KBM-7 (cell line): ENCODE results near the gene GCNT2.
"Not testable (repeated sequence)": the region's sequence is repeated elsewhere in the genome, so short reads cannot be mapped to it uniquely, and the experiment has no call there.

Experiments
- DNase-seq: peaks from one replicate; pipeline ENCODE4 v3.0.0-alpha.2; 2015
- in situ Hi-C: fragments of 300-500 bp; cut with MboI; formaldehyde crosslinking; loops from 2 replicates; pipeline ENCODE4 v1.14.3; 2020; ENCODE audit warnings: low sequenced_read_pairs, low pct_unique_long_range_greater_than_20kb, mixed read lengths

The GCNT2 gene

GRCh38 chr6:10521104-10521808 lies at the start of gene GCNT2:
GCNT2 (plus strand) TSS chr6:10521351; CDS start chr6:10528912, 7,561 bp downstream.
- in situ Hi-C loops, result no loop called here
- peak; percentile 56 for DNase-seq

DNA sequence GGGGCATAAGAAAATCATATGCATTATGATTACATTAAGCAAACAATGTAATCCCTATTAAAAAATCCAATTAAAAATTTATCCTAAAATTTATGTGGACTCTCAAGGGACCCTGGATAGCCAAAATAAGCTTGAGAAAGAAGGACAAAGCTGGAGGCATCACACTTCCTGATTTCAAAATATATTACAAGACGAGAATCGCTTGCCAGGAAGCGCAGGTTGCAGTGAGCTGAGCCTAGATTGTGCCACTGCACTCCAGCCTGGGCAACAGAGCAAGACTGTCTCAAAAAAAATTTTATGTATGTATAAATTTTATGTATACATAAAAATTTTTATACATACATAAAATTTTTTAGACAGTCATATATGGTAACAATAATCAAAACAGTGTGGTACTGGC lies 48.5 kb upstream of the GCNT2 start:
- DNase-seq, result no peak
- in situ Hi-C loops, result no loop called here

GRCh38 chr6:10478187-10479040 lies 42.7 kb upstream of the GCNT2 start:
- DNase-seq, result peak; percentile 82
- in situ Hi-C loops, result loop anchor here (25.0 kb wide), 1 partner anchor 584 kb away; no protein-coding TSS in a partner anchor

DNA sequence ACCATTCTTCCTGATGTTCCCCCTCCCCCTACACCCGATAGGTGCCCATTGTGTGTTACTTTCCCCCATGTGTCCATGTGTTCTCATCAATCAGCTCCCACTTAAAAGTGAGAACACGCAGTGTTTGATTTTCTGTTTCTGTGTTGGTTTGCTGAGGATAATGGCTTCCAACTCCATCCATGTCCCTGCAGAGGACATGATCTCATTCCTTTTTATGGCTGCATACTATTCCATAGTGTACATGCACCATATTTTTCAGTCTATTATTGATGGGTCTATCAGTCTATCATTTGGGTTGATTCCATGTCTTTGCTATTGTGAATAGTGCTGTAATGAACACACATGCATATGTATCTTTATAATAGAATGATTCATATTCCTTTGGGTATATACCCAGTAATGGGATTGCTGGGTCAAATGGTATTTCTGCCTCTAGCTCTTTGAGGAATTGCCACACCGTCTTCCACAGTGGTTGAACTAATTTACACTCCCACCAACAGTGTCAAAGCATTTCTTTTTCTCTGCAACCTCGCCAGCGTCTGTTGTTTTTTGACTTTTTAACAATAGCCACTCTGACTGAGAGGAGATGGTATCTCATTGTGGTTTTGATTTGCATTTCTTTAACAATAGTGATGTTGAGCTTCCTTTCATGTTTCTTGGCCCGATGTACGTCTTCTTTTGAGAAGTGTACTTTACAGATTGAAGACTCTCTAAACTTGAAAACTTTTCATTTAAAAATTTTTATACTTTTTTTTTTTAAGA lies 41.0 kb upstream of the GCNT2 start:
- peak; percentile 22 for DNase-seq
- in situ Hi-C loops, result loop anchor here (25.0 kb wide), 1 partner anchor 582 kb away; no protein-coding TSS in a partner anchor

DNA sequence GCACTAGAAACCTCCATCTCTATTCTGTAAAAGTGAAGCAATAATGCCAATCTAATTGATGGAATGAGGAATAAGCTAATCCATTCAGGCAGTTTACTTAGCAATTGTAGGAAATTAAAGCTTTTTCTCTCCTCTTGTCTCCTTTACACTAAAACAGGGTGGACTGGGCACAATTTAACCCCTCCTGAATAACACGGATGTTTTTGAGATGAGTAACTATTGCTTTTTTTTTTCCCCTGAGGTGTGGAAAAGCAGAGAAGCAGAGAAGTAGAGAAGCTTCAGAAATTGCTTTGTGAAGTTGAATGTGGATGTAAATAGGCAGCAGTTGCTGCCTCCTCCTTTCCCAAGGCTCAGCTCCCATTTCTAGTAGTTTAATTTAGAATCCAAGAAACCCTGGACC lies 40.0 kb upstream of the GCNT2 start:
- in situ Hi-C loops, result loop anchor here (25.0 kb wide), 1 partner anchor 581 kb away; no protein-coding TSS in a partner anchor
- DNase-seq, result no peak

GRCh38 chr6:10482636-10483257 lies 38.4 kb upstream of the GCNT2 start:
- no peak for DNase-seq
- in situ Hi-C loops, result loop anchor here (25.0 kb wide), 1 partner anchor 580 kb away; no protein-coding TSS in a partner anchor

DNA sequence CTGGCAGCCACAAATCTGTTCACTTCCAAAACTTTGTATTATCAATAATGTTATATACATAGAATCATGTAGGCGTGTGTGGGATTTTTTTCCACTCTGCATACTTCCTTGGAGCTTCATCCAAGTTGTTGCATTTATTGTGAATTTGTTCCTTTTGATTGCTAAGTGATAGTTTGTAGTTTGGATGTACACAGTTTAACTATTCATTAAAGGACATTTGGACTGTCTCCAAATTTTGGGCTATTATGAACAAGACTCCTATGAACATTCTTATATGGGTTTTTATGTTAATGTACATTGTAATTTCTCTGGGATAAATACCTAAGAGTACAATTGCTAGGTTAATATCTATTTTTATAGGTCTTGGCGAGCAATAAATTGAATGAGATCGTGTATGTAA lies 36.2 kb upstream of the GCNT2 start:
- in situ Hi-C loops, result loop anchor here (25.0 kb wide), 1 partner anchor 577 kb away; no protein-coding TSS in a partner anchor
- no peak for DNase-seq

DNA sequence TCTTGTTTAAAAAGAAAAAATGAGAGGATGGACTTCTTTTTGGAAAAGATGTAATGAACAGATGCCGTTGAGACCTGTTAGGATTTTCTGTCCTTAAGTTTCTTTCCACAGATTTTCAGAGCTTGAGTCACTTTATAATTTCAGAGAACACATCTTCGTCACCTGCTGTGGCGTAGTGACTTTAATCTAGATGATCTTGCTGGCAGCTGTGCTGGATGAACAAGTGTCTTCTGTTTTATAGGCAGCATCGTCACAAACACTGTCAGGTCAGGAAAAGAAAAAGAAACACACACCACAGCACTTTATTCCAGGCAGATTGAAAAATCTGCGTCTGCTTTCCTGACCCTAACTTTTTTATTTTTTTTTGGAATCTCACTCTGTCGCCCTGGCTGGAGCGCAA lies 35.7 kb upstream of the GCNT2 start:
- DNase-seq, result no peak
- in situ Hi-C loops, result loop anchor here (25.0 kb wide), 1 partner anchor 577 kb away; no protein-coding TSS in a partner anchor

- in situ Hi-C loops, result loop anchor here (25.0 kb wide), 1 partner anchor 576 kb away; no protein-coding TSS in a partner anchor
- DNase-seq, result no peak
These were observed 34.9 kb upstream of the GCNT2 start for GRCh38 chr6:10486215-10486614.

DNA sequence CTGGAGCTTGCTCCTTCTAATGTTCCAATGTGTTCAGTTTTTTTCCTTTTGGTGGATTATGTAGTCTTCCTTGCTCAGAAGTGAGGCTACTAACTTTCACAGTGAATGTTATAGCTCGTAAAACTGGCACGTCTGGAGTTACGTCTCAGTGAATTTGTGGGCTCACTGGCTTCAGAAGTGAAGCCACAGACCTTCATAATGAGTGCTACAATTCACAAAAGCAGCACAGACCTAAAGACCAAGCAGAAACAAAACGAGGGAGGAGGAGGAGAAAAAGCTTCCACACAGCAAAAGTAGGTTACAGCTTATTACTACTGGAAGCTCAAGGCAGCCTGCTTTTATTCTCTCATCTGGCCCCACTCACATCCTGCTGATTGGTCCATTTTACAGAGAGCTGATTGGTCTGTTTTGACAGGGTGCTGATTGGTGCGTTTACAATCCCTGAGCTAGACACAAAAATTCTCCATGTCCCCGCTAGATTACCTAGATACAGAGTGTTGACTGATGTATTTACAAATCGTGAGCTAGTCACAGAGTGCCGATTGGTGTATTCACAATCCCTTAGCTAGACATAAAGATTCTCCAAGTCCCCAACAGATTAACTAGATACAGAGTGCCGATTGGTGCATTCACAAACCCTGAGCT lies 34.1 kb upstream of the GCNT2 start:
- in situ Hi-C loops, result loop anchor here (25.0 kb wide), 1 partner anchor 575 kb away; no protein-coding TSS in a partner anchor

GRCh38 chr6:10487668-10488327 lies 33.4 kb upstream of the GCNT2 start:
- in situ Hi-C loops, result loop anchor here (25.0 kb wide), 1 partner anchor 575 kb away; no protein-coding TSS in a partner anchor
- no peak for DNase-seq

More for the DNA sequence above, 34.1 kb upstream of the GCNT2 start:
- DNase-seq, result not testable (repeated sequence)

DNA sequence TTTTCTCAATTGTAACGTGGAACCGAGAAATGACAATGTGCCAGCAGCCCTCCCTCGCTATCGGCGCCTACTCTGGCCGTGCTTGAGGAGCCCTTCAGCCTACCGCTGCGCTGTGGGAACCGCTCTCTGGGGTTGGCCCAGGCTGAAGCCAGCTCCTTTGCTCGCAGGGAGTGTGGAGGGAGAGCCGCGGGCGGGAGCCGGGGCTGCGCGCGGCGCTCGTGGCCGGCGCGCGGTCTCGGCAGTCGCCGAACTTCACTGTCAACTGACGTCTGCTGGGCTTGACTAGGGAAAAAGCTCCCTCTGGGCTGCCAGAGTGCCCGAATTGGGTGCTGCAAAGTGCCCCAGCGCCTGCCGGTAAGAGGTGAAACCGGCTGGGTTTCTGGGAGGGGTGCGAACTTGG lies 29.7 kb upstream of the GCNT2 start:
- no peak for DNase-seq
- in situ Hi-C loops, result loop anchor here (25.0 kb wide), 1 partner anchor 571 kb away; no protein-coding TSS in a partner anchor

DNA sequence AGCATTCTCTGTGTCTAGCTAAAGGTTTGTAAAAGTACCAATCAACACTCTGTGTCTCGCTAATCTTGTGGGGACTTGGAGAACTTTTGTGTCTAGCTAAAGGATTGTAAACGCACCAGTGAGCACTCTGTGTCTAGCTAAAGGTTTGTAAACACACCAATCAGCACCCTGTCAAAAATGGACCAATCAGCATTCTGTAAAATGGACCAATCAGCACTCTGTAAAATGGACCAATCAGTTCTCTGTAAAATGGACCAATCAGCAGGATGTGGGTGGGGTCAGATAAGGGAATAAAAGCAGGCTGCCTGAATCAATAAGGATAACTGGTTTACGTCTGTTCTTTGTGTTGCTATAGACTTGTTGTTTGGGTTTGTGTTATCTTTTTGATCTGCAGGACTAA lies 29.2 kb upstream of the GCNT2 start:
- in situ Hi-C loops, result loop anchor here (25.0 kb wide), 1 partner anchor 570 kb away; no protein-coding TSS in a partner anchor
- DNase-seq, result not testable (repeated sequence)

DNA sequence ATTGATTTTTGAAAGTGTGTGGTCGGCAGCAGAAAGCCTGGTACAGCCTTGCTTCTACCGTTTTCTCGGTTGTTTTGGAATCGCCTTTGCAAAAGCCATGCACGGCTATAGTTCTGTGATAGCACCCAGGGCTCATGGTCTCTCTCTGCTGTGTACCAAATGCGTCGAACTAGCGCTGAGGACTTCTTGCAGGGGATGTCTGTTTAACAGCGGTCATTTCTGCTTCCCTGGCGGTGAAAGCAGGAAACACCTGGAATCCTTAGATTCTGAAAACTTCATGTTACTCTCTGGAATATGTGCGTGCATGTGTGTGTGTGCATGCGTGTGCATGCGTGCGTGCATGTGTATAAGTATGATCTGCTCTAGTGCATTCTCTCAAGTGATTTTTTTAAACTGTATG lies 26.1 kb upstream of the GCNT2 start:
- in situ Hi-C loops, result loop anchor here (25.0 kb wide), 1 partner anchor 567 kb away; no protein-coding TSS in a partner anchor
- DNase-seq, result no peak

- DNase-seq, result no peak
- in situ Hi-C loops, result no loop called here
These were observed 15.6 kb upstream of the GCNT2 start for GRCh38 chr6:10505529-10505928.

- no peak for DNase-seq
- in situ Hi-C loops, result no loop called here
These were observed 13.9 kb upstream of the GCNT2 start for GRCh38 chr6:10507298-10507697.

DNA sequence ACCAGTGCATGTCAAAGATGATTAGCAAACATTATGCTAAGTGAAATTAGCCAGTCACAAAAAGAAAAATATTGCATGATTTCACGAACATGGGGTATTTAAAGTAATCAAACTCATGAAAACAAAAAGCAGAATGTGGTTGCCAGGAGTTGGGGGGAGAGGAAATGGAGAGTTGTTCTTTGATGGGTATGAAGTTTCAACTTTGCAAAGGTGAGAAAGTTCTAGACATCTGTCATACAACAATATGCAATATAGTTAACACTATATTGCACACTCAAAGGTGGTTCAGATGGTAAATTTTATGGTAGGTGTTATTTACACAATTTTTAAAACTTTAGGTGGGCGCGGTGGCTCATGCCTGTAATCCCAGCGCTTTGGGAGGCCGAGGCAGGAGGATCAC lies 13.4 kb upstream of the GCNT2 start:
- in situ Hi-C loops, result no loop called here

More for the DNA sequence above, 13.4 kb upstream of the GCNT2 start:
- DNase-seq, result no peak
